Measurements from ENCODE around the gene BMERB1. TPM values are rescaled to one million over a fixed set of nuclear protein-coding genes. Genes with fewer than 3 reads are reported as not detected.

Gene BMERB1
- total and polyA plus RNA-seq, 9 of the 15 experiments (the other 6 are each of a cell fraction or from before 2014, with no cell fraction given) = 0.29 to 2.9 (median 0.94) TPM

- intact Hi-C loops (cut with micrococcal nuclease) = loop anchor here (10.0 kb wide), 1 partner anchor 72 kb away; the partner anchor contains the start of gene MARF1
- H3K9ac ChIP-seq (ENCODE audit: insufficient read depth in 1 of 2, low read depth in 2 of 2, low read length in 2 of 2) = peak overlapping the region in 1 of 2 experiments; percentile 69; a peak in 2 of 4 replicates
- H2AFZ ChIP-seq (ENCODE audit: low read depth, low read length) = peak overlapping the region; percentile 42
- ATAC-seq (no peak), FAIRE-seq (no peak), DNase-seq (ENCODE audit: extremely low read depth in 1 of 4, low spot score in 3 of 4) (no peak)
- no peaks in the 10 kb centered on the region for H3K9me1 ChIP-seq (ENCODE audit: control insufficient read depth, insufficient read depth, low read length)
- H3K4me3 ChIP-seq = peak overlapping the region; percentile 42
- peak overlapping the region; percentile 91 for H3K27ac ChIP-seq (ENCODE audit: extremely low read depth, low read depth, low read length)
- CTCF ChIA-PET (ENCODE audit: low intra/inter-chr PET ratio) = no interaction called here
- peaks cover 24 to 47% of the 10 kb centered on the region in 2 experiments for H3K4me1 ChIP-seq (replicated peaks in 1 of 2; ENCODE audit: control insufficient read depth in 2 of 2, insufficient read depth in 2 of 2, low read length in 2 of 2)
- no peaks in the 10 kb centered on the region for H3K27me3 ChIP-seq (ENCODE audit: control insufficient read depth in 2 of 2, insufficient read depth in 2 of 2, low read length in 2 of 2)
- H3K36me3 ChIP-seq (ENCODE audit: control insufficient read depth, insufficient read depth, low read length) = peaks cover 10% of the 10 kb centered on the region; the same call in 2 of the 3 replicates
- WGBS (ENCODE audit: insufficient coverage, low coverage, missing lambda C conversion rate) = 44% methylated on average over 9 of the region's 9 CpGs
- POLR2A ChIA-PET = interaction anchor here (0.6 to 2.7 kb wide), 5 partner anchors 9 to 535 kb away, joined by 3 to 21 read pairs (median 3); no protein-coding TSS in a partner anchor
- peaks cover 2% of the 10 kb centered on the region for H3K9me3 ChIP-seq (replicated peaks; ENCODE audit: control insufficient read depth, insufficient read depth, low read depth, low read length)
- H4K20me1 ChIP-seq (replicated peaks; ENCODE audit: control insufficient read depth, insufficient read depth, low read length) = no peaks in the 10 kb centered on the region
- peak overlapping the region; percentile 81 for H3K4me2 ChIP-seq (ENCODE audit: insufficient read depth, low read length)
- in situ Hi-C loops (cut with MboI) = no loop called here
- BruUV-seq (replicated peaks) = no TSS peak
- H3K79me2 ChIP-seq (ENCODE audit: control insufficient read depth, insufficient read depth, low read length) = peaks cover 23% of the 10 kb centered on the region; the same call in 2 of the 3 replicates
- 0 out of 2 replicates have a peak, but pooled peaks have one; percentile 30 for TF ChIP-seq ZNF197 (CRISPR knock-in tag; IDR thresholded peaks at IDR 0.05; ENCODE audit: low read depth)
- 0 out of 2 replicates have a peak, but pooled peaks have one; percentile 47 for TF ChIP-seq NFIC (IDR thresholded peaks at IDR 0.05)
- no peak for TF ChIP-seq ZNF707 (CRISPR knock-in tag; conservative IDR thresholded peaks at IDR 0.05)
- peak; percentile 75 for TF ChIP-seq CEBPB (tag; IDR thresholded peaks at IDR 0.05)
- TF ChIP-seq POLR2B (IDR thresholded peaks at IDR 0.05; ENCODE audit: low read depth, partially characterized antibody) = peak; percentile 11
- peak; percentile 26; the same call in 1 of the 2 replicates for TF ChIP-seq MGA (IDR thresholded peaks at IDR 0.05)
- TF ChIP-seq NR0B1 (IDR thresholded peaks at IDR 0.05; ENCODE audit: partially characterized antibody) = no peak
- TF ChIP-seq POLR2G (IDR thresholded peaks at IDR 0.05; ENCODE audit: low read depth, low read length) = peak; percentile 22; the same call in 1 of the 2 replicates
These were observed 138.1 kb downstream of the BMERB1 start for GRCh38 chr16:15572329-15573001.

All from K562 (cell line).